ENCODE data around the gene TMEM170A. TPM values are rescaled to one million over a fixed set of nuclear protein-coding genes. Genes with fewer than 3 reads are reported as not detected.
"Not testable (repeated sequence)": the region's sequence is repeated elsewhere in the genome, so short reads cannot be mapped to it uniquely, and the experiment has no call there.

The TMEM170A gene
- total RNA-seq, 2 experiments from 2014 or later: 18.8 to 19.0 TPM

DNA sequence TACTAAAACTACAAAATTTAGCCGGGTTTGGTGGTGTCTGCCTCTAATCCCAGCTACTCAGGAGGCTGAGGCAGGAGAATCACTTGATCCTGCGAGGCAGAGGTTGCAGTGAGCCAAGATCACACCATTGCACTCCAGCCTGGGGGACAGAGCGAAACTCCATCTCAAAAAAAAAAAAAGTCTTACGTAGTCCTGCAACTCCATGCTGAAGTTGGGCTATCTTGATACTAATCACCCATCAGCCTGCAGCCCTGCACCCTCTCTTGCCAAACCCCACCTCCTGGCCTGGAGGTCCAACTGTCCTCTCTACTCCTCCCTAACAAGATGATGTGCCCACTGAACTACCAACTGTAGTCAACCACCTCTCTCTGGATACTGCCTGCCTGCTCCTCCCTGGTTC is 4.8 kb downstream of the TMEM170A start:
- CTCF ChIA-PET: no interaction called here
- no peaks in the 10 kb centered on the region for H3K9me3 Mint-ChIP-seq
- no peaks in the 10 kb centered on the region for H3K27me3 Mint-ChIP-seq (ENCODE audit: low read depth)
- H3K27ac Mint-ChIP-seq: no peak overlapping the region
- no peak overlapping the region for H3K4me3 Mint-ChIP-seq
- intact Hi-C loops (cut with micrococcal nuclease): loop anchor here (5.0 kb wide), 1 partner anchor 1162 kb away; the partner anchor contains the start of gene PSMD7
- DNase-seq: no peak
- peaks cover 4% of the 10 kb centered on the region for H3K36me3 Mint-ChIP-seq (ENCODE audit: low read depth)
- H3K4me1 Mint-ChIP-seq (ENCODE audit: low read depth): peaks cover 52% of the 10 kb centered on the region

DNA sequence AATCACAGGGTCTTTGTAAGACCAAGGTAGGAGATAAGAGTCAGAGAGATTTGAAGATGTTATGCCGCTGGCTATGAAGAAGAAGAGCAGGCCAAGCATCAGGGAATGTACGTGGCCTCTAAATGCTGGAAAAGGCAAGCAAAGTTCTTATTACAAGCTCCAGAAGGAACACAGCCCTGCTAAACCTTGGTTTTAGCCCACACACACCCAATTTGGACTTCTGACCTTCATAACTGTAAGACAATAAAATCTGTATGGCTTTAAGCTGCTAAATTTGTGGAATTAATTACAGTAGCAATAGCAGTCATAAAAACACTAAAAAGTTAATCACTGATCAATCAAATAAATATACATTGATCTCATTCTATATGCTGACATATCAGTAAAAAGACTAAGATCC is 6.0 kb downstream of the TMEM170A start:
- intact Hi-C loops (cut with micrococcal nuclease): no loop called here
- no peak for DNase-seq
- CTCF ChIA-PET: no interaction called here
- Mint-ChIP-seq H3K36me3 (ENCODE audit: low read depth) (peaks cover 4% of the 10 kb centered on the region), H3K27me3 (ENCODE audit: low read depth) (no peaks in the 10 kb centered on the region), H3K4me1 (ENCODE audit: low read depth) (peaks cover 56% of the 10 kb centered on the region), H3K9me3 (no peaks in the 10 kb centered on the region), H3K27ac (no peak overlapping the region), H3K4me3 (no peak overlapping the region)

DNA sequence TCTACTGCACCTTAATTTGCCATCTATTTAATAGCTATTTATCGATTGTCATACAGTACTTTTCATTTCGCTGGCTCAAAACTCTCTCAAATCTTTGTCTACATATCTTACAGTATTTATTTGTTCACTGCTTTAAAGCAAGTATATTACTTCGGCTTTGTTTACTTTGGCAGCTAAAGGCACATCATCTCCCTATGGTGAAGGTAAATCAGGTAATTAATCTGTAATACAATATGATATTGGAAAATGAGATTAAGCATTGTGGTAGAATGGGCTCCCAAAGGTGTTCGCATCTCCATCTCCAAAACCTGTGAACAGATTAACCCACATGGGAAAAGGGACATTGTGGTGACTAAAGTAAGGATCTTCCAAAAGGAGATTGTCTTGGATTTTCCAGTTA is 6.5 kb downstream of the TMEM170A start:
- CTCF ChIA-PET: no interaction called here
- intact Hi-C loops (cut with micrococcal nuclease): no loop called here
- Mint-ChIP-seq H3K4me1 (ENCODE audit: low read depth) (peaks cover 54% of the 10 kb centered on the region), H3K27ac (no peak overlapping the region), H3K27me3 (ENCODE audit: low read depth) (no peaks in the 10 kb centered on the region), H3K4me3 (no peak overlapping the region), H3K36me3 (ENCODE audit: low read depth) (peaks cover 4% of the 10 kb centered on the region), H3K9me3 (no peaks in the 10 kb centered on the region)
- no peak for DNase-seq

GRCh38 chr16:75457485-75458021 is 6.9 kb downstream of the TMEM170A start:
- Mint-ChIP-seq H3K27ac (no peak overlapping the region), H3K4me1 (ENCODE audit: low read depth) (peaks cover 50% of the 10 kb centered on the region), H3K9me3 (no peaks in the 10 kb centered on the region), H3K36me3 (ENCODE audit: low read depth) (peaks cover 3% of the 10 kb centered on the region), H3K27me3 (ENCODE audit: low read depth) (no peaks in the 10 kb centered on the region), H3K4me3 (no peak overlapping the region)
- no peak for DNase-seq
- CTCF ChIA-PET: interaction anchor here (0.9 kb wide), 1 partner anchor 58 kb away, joined by 3 read pairs; no protein-coding TSS in a partner anchor
- intact Hi-C loops (cut with micrococcal nuclease): no loop called here

- DNase-seq: no peak
- intact Hi-C loops (cut with micrococcal nuclease): no loop called here
- CTCF ChIA-PET: interaction anchor here (0.9 to 1.6 kb wide), 2 partner anchors 15 to 58 kb away, joined by 3 to 4 read pairs; no protein-coding TSS in a partner anchor
- no peaks in the 10 kb centered on the region for H3K27me3 Mint-ChIP-seq (ENCODE audit: low read depth)
- H3K9me3 Mint-ChIP-seq: no peaks in the 10 kb centered on the region
- H3K27ac Mint-ChIP-seq: no peak overlapping the region
- H3K36me3 Mint-ChIP-seq (ENCODE audit: low read depth): peaks cover 3% of the 10 kb centered on the region
- peaks cover 44% of the 10 kb centered on the region for H3K4me1 Mint-ChIP-seq (ENCODE audit: low read depth)
- no peak overlapping the region for H3K4me3 Mint-ChIP-seq
Observed at GRCh38 chr16:75456971-75457370, 7.5 kb downstream of the TMEM170A start.

DNA sequence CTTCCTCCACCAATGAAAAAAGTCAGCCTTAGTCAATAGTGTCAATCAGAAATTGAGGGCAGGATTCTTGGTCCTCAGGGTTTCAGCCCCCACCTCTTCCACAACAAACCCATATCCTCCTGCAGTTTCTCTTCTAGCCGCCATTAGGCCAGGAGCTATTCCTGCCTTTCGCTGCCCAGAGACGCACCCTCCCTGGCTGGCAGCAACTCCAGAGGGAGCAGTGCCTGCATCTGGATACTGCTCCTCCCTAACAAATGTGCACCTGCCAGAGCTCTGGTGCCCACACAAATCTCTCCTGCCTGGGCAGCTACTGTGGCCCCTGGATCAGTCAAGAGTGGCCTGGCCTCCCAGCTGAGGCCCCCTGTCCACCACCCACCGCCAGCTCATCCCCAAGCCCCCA is 8.0 kb downstream of the TMEM170A start:
- H3K27me3 Mint-ChIP-seq (ENCODE audit: low read depth); H3K36me3 Mint-ChIP-seq (ENCODE audit: low read depth); H3K9me3 Mint-ChIP-seq; DNase-seq; H3K27ac Mint-ChIP-seq; intact Hi-C loops (cut with micrococcal nuclease); H3K4me3 Mint-ChIP-seq: not testable (repeated sequence)
- peaks cover 39% of the 10 kb centered on the region for H3K4me1 Mint-ChIP-seq (ENCODE audit: low read depth)
- CTCF ChIA-PET: interaction anchor here (0.9 to 1.6 kb wide), 3 partner anchors 8 to 59 kb away, joined by 3 to 5 read pairs (median 4); partner anchors contain the start of gene TMEM170A

- Mint-ChIP-seq H3K9me3 (no peaks in the 10 kb centered on the region), H3K27ac (no peak overlapping the region), H3K4me3 (no peak overlapping the region), H3K27me3 (ENCODE audit: low read depth) (no peaks in the 10 kb centered on the region), H3K36me3 (ENCODE audit: low read depth) (peaks cover 6% of the 10 kb centered on the region), H3K4me1 (ENCODE audit: low read depth) (peaks cover 33% of the 10 kb centered on the region)
- intact Hi-C loops (cut with micrococcal nuclease): no loop called here
- no peak for DNase-seq
- CTCF ChIA-PET: interaction anchor here (0.6 to 1.6 kb wide), 3 partner anchors 9 to 89 kb away, joined by 4 to 5 read pairs (median 4); partner anchors contain the start of gene TMEM170A
Observed at GRCh38 chr16:75455677-75456076, 8.8 kb downstream of the TMEM170A start.

GRCh38 chr16:75452464-75453190 is 11.9 kb downstream of the TMEM170A start:
- no peak overlapping the region for H3K27ac Mint-ChIP-seq
- DNase-seq: no peak
- CTCF ChIA-PET: interaction anchor here (0.6 to 2.3 kb wide), 3 partner anchors 13 to 253 kb away, joined by 3 to 7 read pairs (median 4); partner anchors contain the start of gene TMEM170A
- peaks cover 7% of the 10 kb centered on the region for H3K36me3 Mint-ChIP-seq (ENCODE audit: low read depth)
- intact Hi-C loops (cut with micrococcal nuclease): no loop called here
- H3K27me3 Mint-ChIP-seq (ENCODE audit: low read depth): no peaks in the 10 kb centered on the region
- H3K4me3 Mint-ChIP-seq: no peak overlapping the region
- peaks cover 17% of the 10 kb centered on the region for H3K4me1 Mint-ChIP-seq (ENCODE audit: low read depth)
- H3K9me3 Mint-ChIP-seq: no peaks in the 10 kb centered on the region

GRCh38 chr16:75446416-75446815 is 18.1 kb downstream of the TMEM170A start:
- Mint-ChIP-seq H3K36me3 (ENCODE audit: low read depth) (peaks cover 7% of the 10 kb centered on the region), H3K27ac (no peak overlapping the region), H3K27me3 (ENCODE audit: low read depth) (no peaks in the 10 kb centered on the region), H3K4me3 (no peak overlapping the region), H3K4me1 (ENCODE audit: low read depth) (peaks cover 4% of the 10 kb centered on the region), H3K9me3 (no peaks in the 10 kb centered on the region)
- intact Hi-C loops (cut with micrococcal nuclease): no loop called here
- no peak for DNase-seq
- CTCF ChIA-PET: interaction anchor here (0.7 to 1.4 kb wide), 2 partner anchors 19 to 36 kb away, joined by 4 to 8 read pairs; no protein-coding TSS in a partner anchor

DNA sequence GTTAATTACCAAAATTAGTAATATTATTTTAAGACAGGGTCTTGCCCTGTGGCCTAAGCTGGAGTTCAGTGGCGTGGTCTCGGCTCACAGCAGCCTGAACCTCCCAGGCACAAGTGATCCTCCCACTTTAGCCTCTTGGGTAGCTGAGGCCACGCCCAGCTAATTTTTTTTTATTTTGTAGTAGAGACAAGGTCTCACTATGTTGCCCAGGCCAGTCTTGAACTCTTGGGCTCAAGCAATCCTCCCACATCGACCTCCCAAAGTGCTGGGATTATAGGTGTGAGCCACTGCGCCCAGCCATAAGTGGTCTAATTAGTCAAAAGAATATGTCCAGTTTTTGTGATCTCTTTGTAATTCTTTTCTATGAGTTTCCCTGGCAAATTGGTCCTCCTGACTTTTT is 19.2 kb downstream of the TMEM170A start:
- Mint-ChIP-seq H3K4me3 (no peak overlapping the region), H3K4me1 (ENCODE audit: low read depth) (peaks cover 4% of the 10 kb centered on the region), H3K27me3 (ENCODE audit: low read depth) (no peaks in the 10 kb centered on the region), H3K36me3 (ENCODE audit: low read depth) (peaks cover 4% of the 10 kb centered on the region), H3K27ac (no peak overlapping the region), H3K9me3 (no peaks in the 10 kb centered on the region)
- CTCF ChIA-PET: interaction anchor here (0.7 to 1.3 kb wide), 2 partner anchors 20 to 305 kb away, joined by 3 to 5 read pairs; partner anchors contain the start of gene TMEM170A
- DNase-seq: no peak
- intact Hi-C loops (cut with micrococcal nuclease): no loop called here

GRCh38 chr16:75443298-75443697 is 21.2 kb downstream of the TMEM170A start:
- CTCF ChIA-PET: interaction anchor here (1.2 kb wide), 1 partner anchor 9 kb away, joined by 4 read pairs; no protein-coding TSS in a partner anchor

GRCh38 chr16:75433732-75434413 is 30.6 kb downstream of the TMEM170A start:
- Mint-ChIP-seq H3K27me3 (ENCODE audit: low read depth) (no peaks in the 10 kb centered on the region), H3K36me3 (ENCODE audit: low read depth) (peaks cover 11% of the 10 kb centered on the region), H3K9me3 (no peaks in the 10 kb centered on the region), H3K4me1 (ENCODE audit: low read depth) (peaks cover 30% of the 10 kb centered on the region), H3K4me3 (peak overlapping the region; percentile 81), H3K27ac (peak overlapping the region; percentile 93)
- CTCF ChIA-PET: interaction anchor here (0.9 to 2.0 kb wide), 4 partner anchors 9 to 83 kb away, joined by 3 to 12 read pairs (median 5); partner anchors contain the start of gene TMEM170A
- peak; percentile 70 for DNase-seq
- intact Hi-C loops (cut with micrococcal nuclease): loop anchor here (1.0 to 10.0 kb wide), 13 partner anchors 30 to 1756 kb away; partner anchors contain the start of genes ADAT1, GABARAPL2, KARS1 and PSMD7

More at GRCh38 chr16:75443298-75443697, 21.2 kb downstream of the TMEM170A start:
- H3K27me3 Mint-ChIP-seq (ENCODE audit: low read depth): no peaks in the 10 kb centered on the region
- no peak for DNase-seq
- H3K36me3 Mint-ChIP-seq (ENCODE audit: low read depth): no peaks in the 10 kb centered on the region
- H3K4me3 Mint-ChIP-seq: no peak overlapping the region
- H3K4me1 Mint-ChIP-seq (ENCODE audit: low read depth): no peaks in the 10 kb centered on the region
- no peak overlapping the region for H3K27ac Mint-ChIP-seq
- intact Hi-C loops (cut with micrococcal nuclease): no loop called here
- no peaks in the 10 kb centered on the region for H3K9me3 Mint-ChIP-seq

All from activated naive CD4-positive, alpha-beta T cell treated with anti-CD3 and anti-CD28 coated beads for 36 hours (primary cell).